Measurements from ENCODE around the gene UBE2QL1.

DNA sequence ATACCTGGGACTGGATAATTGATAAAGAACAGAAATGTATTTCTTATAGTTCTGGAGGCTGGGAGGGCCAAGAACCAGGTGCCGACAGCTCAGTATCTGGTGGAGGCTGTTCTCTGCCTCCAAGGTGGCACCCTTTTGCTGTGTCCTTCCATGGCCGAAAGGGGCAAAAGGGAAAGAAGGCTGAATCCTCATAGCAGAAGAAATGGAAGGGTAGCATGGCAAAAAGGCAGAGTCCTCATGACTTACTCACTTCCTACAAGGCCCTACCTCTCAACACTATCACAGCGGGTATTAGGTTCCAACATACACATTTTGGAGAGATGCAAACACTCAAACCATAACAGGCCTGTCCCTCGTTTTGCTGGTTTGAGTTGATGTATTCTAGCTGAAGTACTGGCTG, 45.2 kb upstream of the UBE2QL1 start:
- TF ChIP-seq, protein P1, sequence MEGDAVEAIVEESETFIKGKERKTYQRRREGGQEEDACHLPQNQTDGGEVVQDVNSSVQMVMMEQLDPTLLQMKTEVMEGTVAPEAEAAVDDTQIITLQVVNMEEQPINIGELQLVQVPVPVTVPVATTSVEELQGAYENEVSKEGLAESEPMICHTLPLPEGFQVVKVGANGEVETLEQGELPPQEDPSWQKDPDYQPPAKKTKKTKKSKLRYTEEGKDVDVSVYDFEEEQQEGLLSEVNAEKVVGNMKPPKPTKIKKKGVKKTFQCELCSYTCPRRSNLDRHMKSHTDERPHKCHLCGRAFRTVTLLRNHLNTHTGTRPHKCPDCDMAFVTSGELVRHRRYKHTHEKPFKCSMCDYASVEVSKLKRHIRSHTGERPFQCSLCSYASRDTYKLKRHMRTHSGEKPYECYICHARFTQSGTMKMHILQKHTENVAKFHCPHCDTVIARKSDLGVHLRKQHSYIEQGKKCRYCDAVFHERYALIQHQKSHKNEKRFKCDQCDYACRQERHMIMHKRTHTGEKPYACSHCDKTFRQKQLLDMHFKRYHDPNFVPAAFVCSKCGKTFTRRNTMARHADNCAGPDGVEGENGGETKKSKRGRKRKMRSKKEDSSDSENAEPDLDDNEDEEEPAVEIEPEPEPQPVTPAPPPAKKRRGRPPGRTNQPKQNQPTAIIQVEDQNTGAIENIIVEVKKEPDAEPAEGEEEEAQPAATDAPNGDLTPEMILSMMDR (IDR thresholded peaks at IDR 0.05) = no peak
- TF ChIP-seq EZH2 (IDR thresholded peaks at IDR 0.05; ENCODE audit: borderline replicate concordance, insufficient read depth, low read depth, low read length, poor library complexity, severe bottlenecking) = no peak
